Left renal cortex interstitium (tissue), 4 donors: ENCODE data around the gene BRD3OS. TPM values are rescaled to one million over a fixed set of nuclear protein-coding genes. Genes with fewer than 3 reads are reported as not detected.

Experiments used
- DNase-seq, 4 donors: peaks; one replicate each; pipeline ENCODE4 v3.0.0-alpha.2; 2013; ENCODE audit warnings: low read depth in 4 of 4, low spot score in 2 of 4, missing footprints in 1 of 4
- polyA plus RNA-seq, 4 donors: library from polyadenylated mRNA; unstranded; fragments of 120-200 nt; gene quantifications; one replicate each; pipeline ENCODE4 v1.2.1, GENCODE V29; 2013; ENCODE audit not compliant: insufficient read length in 4 of 4

Gene BRD3OS, protein sequence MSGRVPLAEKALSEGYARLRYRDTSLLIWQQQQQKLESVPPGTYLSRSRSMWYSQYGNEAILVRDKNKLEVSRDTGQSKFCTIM
- polyA plus RNA-seq, result 10 to 100 TPM; 21.6 to 26.1 (median 22.7) TPM

DNA sequence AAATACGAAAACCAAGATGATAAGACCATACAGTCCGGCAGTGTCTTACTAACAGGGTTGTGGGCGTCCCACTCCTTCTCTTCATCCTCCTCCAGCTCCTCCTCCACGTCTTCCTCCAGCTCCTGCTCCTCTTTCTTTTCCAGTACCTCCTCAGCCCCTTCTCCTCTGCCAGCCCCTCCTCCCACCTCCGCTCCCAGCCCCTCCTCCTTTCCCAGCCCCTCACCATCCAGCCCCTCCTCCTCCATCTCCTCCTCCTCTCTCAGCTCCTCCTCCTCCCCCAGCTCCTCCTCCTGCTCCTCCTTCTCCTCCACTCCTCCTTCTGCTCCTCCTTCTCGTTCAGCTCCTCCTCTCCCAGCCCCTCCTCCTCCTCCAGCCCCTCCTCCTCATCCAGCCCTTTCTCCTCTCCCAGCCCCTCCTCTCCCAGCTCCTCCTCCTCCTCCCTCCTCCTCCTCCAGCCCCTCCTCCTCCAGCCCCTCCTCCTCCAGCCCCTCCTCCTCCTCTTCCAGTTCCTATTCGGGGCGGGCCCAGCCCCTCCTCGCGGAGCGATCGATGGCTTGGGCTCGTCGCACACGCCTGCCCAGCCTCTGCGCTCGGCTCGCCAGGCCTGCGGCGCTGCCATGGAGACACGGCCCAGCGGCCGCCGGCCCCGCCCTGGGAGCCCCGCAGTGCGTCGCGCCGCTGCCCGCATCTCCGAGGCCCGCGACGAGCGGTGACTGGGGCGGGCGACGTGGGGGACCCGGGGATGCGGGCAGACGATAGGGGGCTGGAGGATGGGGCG is at the start of gene BRD3OS:
Gene BRD3OS (plus strand): TSS at position 654 of the 778 bp plus-strand sequence. CDS start 1,267 bp downstream, outside the sequence.
- DNase-seq, result peak; percentile 92 to 100 (median 100)

DNA sequence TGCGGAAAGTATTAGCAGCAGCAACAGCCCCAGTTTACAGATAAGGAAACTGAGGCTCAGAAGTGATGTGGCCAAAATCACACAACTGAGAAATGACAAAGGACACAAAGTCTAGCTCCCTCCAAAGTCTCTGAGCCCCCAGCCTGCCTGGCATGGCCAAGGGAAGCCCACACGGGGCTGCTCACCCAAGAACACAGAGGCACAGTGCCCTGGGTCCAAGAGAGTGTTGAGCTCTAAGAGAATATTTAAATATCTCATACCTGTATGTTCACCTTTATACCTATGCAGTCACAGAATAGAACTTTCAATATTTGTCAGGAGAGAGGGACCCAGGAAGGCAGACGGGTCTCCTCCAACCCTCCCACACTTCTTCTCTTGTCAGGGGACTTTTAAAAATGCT is 49.8 kb upstream of the BRD3OS start:
- no peak for DNase-seq

DNA sequence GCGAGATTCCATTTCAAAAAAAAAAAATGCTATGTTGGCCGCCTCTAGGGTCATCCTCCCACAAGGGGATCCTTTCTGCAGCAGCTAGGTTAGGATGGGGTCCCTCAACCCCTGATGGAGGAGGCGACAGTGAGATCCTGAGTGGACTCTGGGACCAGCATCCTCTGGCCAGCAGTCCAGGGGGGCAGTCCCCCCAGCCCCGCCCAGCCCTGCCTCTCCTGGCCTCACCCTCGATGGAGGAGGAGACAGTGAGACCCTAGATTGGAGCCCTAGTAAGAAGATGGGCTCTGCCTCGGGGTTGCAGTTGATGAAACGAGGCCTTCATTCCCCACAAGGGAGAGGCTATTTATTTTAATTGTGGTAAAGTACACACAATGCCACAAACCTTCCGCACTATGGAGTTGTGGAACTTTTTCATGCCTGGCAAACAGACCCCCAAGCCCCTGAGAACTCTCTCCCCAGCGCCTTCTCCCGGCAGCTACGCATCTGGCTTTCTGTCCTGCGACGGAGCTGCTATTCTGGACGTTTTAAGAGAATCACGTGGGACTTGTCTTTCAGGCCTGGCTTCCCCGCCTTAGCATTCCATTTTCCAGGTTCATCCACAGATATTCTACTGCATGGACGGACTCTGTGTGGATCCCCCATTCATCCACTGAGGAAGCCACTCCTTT is 49.0 kb upstream of the BRD3OS start:
- DNase-seq, result no peak

DNA sequence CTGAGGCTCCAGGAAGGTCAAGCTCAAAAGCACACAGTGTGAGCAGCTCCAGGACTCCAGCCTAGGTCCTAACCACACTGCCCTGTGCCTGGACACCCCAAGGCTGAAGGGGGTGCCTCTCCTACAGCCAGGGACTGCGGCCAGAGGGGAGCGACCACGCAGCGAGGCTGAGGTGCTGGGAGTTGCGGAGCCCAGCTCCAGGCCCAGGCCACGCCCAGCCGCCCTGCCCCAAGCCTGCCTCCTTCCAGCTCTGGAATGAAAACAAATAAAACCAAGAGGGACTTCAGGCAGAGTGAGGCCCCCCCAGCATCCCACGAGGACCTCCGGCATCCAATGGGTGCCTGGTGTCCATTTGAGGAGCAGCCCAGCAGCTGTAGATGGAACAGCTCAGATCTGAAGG is 48.4 kb upstream of the BRD3OS start:
- no peak for DNase-seq

DNA sequence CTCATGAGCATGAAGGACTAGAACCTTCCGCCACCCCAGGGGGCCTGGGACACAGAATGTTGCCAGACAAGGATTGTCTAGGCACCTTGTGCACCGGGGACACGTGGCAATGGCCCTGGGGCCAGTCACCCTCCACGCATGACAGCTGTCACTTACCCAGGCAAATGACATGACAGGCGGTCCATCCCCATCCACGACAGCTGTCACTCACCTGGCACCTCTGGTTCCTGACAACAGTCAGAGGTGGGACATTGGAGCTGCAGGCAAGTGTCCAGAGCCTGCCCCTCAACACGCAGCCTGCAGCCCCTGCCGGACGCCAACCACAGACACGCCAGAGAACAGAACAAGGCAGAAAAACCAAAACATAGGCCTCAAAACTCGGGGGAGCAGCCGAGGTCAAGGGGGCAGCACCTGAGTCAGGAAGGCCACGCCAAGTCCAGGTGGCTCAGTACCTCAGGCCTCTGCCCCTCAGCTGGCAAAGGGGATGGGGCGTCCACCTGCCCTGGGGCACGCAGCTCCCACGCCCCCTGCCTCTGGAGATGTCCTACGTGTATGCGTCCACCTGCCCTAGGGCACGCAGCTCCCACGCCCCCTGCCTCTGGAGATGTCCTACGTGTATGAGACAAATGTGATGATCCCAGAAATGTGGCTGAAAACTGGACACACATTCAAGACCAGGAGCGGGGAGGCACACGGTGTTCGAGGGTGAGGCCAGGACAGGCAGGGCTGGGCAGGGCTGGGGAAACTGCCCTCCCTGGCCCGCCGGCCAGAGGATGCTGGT is 47.7 kb upstream of the BRD3OS start:
- no peak for DNase-seq

DNA sequence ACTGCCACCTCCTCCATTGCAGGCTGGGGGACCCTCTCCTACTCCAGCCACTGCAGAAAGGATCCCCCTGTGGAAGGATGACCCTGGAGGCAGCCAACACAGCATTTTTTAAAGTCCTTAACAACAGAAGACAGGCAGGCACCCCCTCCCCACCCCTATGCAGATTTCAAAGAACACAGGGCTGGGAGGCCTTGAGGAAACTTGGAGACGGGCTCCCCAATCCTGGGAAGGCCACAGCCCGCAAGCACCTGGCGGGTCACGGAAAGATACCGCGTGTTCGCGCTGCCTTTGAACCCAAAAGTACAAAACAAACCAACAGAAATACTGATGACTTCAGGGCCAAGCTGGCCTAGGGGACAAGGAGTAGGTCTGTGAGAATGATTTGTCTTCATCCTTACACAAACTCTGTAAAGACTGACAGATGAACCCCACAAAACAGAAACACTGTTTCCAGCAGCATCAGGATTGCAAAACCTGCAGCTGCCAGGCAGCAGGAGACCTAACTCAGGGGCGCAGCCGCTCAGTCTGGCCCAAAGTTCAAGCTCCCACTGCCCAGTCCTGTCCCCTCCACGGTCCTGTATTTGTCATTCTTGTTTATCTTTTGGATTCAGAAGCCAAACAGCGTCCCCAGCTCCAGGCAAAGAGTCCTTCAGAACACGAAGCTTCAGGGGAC is 46.9 kb upstream of the BRD3OS start:
- DNase-seq, result no peak

DNA sequence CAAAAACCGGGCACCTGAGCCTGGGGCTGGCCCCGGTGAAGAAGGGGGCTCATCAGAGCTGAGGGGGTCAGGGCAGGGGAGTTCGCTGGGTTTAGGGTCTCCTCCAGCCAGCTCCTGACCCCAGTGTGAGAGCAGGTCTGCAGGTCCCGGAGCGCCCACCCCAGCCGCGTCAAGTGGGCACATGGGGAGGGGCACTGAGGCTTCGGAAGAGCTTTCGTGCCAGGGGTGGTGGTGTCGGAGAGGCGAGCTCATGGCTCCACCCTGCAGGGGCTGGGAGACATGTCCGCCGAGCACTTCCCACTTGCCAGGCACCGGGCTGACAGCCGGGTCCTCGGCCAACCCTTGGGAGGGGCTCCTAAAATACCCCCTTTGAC is 46.4 kb upstream of the BRD3OS start:
- no peak for DNase-seq

DNA sequence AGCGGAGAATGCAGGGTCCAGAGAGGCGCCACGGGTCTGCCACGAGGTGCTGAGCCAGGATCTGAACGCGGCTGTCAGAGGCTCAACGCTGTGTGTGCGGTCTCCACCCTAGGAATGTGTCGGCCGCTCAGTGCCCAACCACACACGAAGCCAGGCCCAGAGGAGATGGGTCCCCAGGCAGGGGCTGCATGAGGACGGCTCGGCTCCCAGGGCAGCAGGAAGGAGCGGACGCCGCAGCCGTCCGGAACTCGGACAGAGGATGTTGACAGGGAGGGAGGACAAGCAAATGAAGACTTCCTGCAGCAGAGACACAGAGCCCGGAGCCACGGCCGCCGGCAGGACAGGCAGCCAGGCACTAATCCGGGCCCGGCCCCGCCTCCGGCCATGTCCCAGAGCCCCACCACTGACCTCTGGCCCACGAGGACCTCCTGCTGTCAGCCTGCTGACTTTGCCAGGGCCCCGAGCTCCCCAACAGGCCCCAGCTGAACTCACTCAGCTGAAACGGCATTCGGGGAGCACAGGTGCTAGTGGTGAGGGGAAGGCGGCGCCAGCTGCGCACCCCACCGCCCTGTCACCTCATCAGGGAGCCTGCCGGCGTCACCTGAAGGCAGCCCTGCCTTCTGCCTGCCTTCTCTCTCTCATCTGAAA is 45.9 kb upstream of the BRD3OS start:
- DNase-seq, result no peak

DNA sequence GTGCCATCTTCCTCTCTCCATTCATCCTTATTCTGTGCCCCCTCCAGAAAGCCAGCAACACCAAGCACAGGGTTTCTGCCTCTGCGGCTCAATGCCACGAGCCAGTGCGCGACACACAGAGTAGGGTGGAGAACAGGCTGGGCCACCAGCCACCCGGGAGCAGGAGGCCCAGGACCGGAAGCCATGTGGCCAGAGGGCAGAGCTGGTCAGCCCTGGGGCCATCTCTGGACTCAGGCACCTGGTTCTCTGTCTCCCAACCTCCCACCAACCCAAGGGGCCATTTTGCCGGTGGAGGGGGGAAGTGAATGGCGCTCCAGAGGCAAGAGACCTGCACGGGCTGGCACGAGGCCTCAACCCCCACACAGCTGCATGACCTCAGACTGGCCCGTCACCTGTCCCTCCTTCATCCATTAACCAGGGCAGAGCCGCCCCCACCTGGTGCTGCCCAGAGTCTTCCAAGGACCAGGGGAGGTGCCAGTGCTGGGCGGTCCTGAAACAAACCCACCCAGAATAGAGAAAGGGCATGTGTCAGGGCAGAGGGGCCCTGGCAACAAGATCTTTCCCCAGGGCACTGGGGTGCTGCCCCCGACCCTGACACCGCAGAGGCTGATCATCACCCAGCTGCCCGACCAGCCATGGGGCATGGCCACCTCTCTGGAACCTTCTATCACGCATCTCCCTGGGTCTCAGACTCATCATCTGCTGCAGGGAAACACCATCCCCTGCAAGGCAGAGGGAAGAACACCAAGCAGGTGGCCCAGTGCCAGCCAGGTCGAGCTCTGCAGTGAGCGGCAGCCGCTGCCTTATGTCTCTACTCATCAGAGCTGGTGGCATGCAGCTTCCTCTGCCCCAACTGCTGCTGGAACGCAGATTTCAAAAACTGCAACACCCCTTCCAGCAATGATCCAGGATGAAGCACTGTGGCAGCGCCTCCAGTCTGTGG is 45.1 kb upstream of the BRD3OS start:
- DNase-seq, result no peak

DNA sequence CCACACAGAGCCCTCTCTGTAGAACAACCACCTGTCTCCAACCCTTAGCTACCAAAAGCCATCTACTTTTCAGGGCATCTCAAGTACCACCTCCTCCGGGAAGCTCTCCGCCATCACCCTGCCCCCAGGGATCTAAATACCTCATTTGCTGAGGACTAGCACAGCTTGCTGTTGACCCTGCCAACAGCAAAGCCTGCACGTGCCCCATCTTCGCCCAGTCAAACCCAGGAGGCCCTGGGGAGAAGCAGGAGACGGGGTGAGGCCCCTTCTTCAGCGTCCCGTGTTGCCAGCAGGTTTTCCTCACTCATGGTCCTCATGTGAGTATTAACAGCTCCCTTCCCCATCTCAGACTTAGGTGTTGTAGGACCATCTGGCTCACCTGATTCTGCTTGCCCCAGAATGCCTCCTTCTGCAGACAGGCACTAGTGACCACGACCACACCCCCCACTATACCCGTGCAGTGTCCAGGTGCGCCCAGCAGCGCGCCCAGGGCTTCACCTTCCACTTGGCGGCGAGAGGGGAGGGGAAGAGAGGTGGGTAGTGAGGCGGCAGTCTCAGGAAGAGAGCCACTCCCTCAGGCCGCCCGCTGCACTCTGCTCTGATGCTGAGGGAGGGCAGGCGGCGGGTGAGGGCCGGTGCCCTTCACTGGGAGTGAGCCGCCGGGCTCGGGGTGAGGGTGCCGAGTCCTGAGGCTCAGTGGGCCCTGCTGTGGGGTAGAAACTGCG is 44.3 kb upstream of the BRD3OS start:
- DNase-seq, result no peak

DNA sequence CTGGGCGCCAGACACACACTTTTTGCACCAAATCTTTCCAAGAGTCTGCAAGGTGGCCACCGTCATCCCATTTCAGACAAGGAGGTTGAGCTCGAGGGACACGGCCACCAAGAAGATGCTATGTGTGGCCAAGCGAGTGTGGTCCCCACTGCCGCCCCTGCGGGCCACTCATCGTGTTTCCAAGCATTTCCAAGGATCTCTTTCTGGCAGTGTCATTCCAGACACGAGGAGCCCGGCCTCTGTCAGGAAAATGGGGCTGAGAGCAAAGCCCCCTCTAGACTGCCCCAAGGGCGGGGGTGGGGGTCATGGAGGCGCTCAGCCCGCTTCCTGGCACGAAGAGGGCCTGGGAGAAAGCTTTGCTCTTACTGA is 43.7 kb upstream of the BRD3OS start:
- no peak for DNase-seq

DNA sequence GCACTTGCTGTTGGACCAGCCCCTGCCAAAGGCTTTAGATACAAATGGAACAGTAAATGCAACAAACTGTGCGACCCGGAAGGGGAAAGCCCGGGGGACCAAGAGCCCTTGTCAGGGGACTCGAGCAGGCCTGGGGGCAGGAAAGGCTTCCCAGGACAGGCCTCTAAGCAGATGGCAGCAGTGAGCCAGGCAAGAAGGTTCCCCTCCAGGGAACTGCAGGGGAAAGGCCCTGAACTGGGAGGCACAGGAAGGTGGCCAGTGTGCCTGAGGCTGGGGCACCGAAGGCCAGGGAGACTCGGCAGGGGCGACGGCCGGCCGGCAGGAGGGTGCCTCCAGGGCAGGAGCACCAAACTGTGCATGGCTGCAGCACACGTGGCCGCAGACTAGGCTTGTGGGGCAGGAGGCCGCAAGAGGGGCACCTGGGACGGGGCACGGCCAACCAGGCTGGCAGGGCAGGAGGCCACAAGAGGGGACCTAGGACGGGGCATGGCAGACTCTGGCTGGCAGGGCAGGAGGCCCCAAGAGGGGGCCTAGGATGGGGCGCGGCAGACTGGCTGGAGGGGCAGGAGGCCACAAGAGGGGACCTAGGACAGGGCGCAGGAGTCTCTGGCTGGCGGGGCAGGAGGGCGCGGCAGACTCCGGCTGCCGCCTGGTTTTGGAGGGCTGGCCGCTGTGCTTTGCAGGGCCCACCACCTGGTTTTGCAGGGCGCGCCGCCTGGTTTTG is 43.2 kb upstream of the BRD3OS start:
- no peak for DNase-seq

DNA sequence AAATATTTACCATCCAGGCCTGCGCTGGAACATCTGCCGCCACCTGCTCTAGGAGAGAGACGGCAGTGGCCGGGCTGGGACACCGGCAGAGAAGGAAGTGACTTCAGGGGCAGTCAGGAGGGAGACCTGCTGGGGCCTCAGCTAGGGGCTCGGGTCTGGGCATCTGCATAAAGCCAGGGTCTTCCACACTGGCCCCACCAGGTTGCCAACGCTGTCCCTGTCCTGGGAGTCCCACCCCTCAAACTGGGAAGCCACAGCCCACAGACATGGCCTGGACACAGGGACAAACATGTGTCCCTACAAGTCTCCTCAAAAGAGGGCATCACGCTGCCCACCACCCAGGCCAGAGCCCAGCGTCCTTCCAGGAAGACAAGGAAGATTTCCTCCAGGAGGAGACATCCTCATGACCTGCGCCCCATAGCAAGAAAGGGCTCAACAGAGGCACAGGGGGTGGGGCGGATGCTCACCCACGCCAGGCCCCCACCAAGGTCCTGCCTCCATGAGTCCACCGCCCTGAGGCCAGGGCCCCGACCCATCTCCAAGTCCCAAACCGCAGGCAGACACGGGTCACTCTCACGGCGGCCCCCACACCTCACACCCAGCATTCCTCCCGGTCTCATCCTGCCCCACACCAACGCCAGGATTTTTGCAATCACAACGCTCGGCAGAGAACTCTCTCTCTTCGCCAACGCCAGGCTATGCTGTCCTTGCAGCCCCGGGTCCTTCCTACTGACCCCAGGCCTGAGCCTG is 42.1 kb upstream of the BRD3OS start:
- no peak for DNase-seq

DNA sequence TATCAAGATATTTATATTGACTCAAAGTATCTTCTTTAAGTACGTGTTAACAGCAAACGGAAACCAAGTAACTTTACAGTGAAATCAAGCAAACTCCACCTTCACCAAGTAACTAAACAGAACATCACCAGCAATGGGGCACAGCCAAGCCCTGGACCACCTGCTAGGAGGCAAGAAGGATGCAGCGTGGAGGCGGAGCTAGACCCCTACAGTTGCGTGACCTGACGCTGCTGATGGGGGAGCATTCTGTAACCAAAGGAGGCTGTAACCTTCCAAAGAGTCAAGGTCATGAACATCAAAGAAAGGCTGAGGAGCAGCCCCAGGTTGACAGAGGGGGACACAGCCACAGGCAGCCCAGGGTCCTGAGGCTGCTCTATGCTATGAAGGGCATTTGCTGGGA is 39.2 kb upstream of the BRD3OS start:
- DNase-seq, result no peak

DNA sequence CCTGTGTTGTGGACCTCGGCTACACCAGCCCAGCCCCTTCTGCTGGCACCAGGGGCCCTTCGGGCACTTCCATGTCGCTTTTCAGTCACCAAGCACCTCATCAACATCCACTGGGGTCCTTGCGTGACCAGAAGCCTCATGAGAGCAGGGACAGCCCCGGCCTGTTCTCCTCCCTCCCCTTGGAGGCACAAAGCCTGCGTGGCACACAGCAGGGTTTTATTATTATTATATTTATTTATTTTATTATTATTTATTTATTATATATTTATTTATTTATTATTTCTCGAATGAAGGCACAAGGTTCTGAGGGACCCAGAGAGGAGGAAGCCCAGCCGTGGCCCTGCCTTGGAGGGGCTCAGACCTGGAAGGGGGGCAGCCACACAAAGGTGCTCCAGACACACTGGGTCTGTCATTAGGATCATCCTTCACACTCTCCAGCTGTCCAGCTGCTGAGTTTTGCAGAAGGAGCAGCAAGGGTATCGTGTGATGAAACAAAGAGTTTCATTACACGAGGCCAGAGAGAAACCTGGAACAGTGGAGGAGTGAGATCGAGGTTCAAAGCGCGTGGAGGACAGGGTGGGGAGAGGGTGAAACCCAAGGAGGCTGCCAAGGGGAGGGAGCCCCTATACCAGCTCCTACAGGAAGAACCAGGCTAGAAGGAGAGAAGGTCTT is 38.4 kb upstream of the BRD3OS start:
- no peak for DNase-seq

DNA sequence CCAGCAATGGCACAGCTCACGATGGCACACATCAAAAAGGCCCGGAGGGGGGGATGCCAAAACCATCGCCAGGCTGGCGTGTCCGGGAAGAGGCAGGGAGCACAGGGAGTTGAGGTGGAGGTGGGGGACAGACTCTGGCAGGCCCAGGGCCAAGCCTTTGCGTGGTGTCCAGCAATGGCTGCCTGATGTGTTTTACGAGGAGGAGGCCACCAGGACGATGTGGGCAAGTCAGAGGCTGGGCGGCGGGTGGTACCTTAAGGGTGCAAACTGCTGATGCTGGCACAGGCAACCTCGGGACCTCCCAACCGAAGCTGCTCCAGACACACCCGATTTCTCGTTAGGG is 37.9 kb upstream of the BRD3OS start:
- no peak for DNase-seq
